Thymus (tissue), 11 donors: ENCODE data around the gene FAM83C. TPM values are rescaled to one million over a fixed set of nuclear protein-coding genes. Genes with fewer than 3 reads are reported as not detected.

Experiments used
- DNase-seq, 9 donors: peaks; one replicate each; pipeline ENCODE4 v3.0.0-alpha.2; 2013; ENCODE audit warnings: low spot score in 9 of 9, low read depth in 6 of 9, missing footprints in 1 of 9
- H3K27ac ChIP-seq, 2 donors: one replicate each; pipeline ENCODE4 v1.5.1; 2013; ENCODE audit warnings: control low read depth in 1 of 2, low read depth in 1 of 2, low read length in 1 of 2, mild to moderate bottlenecking in 1 of 2, moderate library complexity in 1 of 2
- H3K27me3 ChIP-seq, 2 donors: one replicate each; pipeline ENCODE4 v1.5.1; 2013; ENCODE audit warnings: low read length in 1 of 2; ENCODE audit not compliant: control insufficient read depth in 2 of 2, insufficient read depth in 1 of 2
- H3K36me3 ChIP-seq, 2 donors: one replicate each; pipeline ENCODE4 v1.5.1; 2013; ENCODE audit warnings: low read length in 1 of 2, mild to moderate bottlenecking in 1 of 2, moderate library complexity in 1 of 2; ENCODE audit not compliant: control insufficient read depth in 2 of 2, insufficient read depth in 2 of 2
- H3K4me1 ChIP-seq, 2 donors: one replicate each; pipeline ENCODE4 v1.5.1; 2013; ENCODE audit warnings: low read length in 2 of 2; ENCODE audit not compliant: control insufficient read depth in 2 of 2, insufficient read depth in 2 of 2
- H3K4me3 ChIP-seq, 2 donors: one replicate each; pipeline ENCODE4 v1.5.1; 2013; ENCODE audit warnings: low read length in 2 of 2, control low read depth in 1 of 2, mild to moderate bottlenecking in 1 of 2
- H3K9me3 ChIP-seq, 2 donors: one replicate each; pipeline ENCODE4 v1.5.1; 2013; ENCODE audit warnings: low read length in 1 of 2, mild to moderate bottlenecking in 1 of 2; ENCODE audit not compliant: control insufficient read depth in 2 of 2, insufficient read depth in 1 of 2
- WGBS: extraction: QIAGEN DNeasy Blood & Tissue Kit; methylation state at CpG from one replicate; pipeline ENCODE4 v1.1.7; 2013; 5-methylcytosine and 5-hydroxymethylcytosine counted together
- polyA plus RNA-seq: library from polyadenylated mRNA; stranded (reverse); fragments of 200-250 nt; gene quantifications from one replicate; pipeline ENCODE4 v1.2.3, GENCODE V29; 2013
- total RNA-seq: library from RNA; stranded (reverse); fragments of 120-200 nt; gene quantifications from one replicate; pipeline ENCODE4 v1.2.4, GENCODE V29; 2013
- donor health status: healthy.

FAM83C gene
- total and polyA plus RNA-seq, 2 donors: under 0.01 to 0.14 TPM

GRCh38 chr20:35302421-35303335 lies 10.5 kb upstream of the FAM83C start:
- H3K27me3 ChIP-seq: no peaks in the 10 kb centered on the region
- DNase-seq: no peak
- H3K4me3 ChIP-seq: no peak overlapping the region
- 98% methylated on average over 6 of the region's 6 CpGs for WGBS
- H3K4me1 ChIP-seq: peaks cover 0 to 4% of the 10 kb centered on the region in 2 donors
- peaks cover 4 to 18% of the 10 kb centered on the region in 2 donors for H3K36me3 ChIP-seq
- peaks cover 0 to 3% of the 10 kb centered on the region in 2 donors for H3K9me3 ChIP-seq
- no peak overlapping the region for H3K27ac ChIP-seq

DNA sequence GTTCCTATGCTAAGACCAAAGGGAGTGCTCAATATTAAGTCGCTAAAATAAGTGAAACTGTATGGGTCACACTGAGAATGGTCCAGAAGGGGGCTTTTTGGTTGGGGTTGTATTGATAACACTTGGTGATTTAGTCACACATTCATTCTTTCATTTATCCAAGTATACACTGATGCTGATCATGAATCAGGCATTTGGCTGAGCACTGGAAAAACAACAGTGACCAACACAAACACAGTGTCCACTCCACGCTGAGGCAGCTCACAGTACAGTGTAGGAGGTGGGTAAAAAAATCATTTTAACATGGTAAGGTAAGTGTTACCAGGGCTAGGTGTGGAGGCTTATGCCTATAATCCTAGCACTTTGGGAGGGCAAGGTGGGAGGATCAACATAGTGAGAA lies 9.2 kb upstream of the FAM83C start:
- Histone ChIP-seq H3K4me3 (no peak overlapping the region), H3K4me1 (peaks cover 0 to 4% of the 10 kb centered on the region in 2 donors), H3K27me3 (no peaks in the 10 kb centered on the region), H3K27ac (no peak overlapping the region), H3K36me3 (peaks cover 4 to 15% of the 10 kb centered on the region in 2 donors), H3K9me3 (peaks cover 0 to 3% of the 10 kb centered on the region in 2 donors)
- WGBS: 97% methylated on average over 2 of the region's 2 CpGs
- DNase-seq: no peak

DNA sequence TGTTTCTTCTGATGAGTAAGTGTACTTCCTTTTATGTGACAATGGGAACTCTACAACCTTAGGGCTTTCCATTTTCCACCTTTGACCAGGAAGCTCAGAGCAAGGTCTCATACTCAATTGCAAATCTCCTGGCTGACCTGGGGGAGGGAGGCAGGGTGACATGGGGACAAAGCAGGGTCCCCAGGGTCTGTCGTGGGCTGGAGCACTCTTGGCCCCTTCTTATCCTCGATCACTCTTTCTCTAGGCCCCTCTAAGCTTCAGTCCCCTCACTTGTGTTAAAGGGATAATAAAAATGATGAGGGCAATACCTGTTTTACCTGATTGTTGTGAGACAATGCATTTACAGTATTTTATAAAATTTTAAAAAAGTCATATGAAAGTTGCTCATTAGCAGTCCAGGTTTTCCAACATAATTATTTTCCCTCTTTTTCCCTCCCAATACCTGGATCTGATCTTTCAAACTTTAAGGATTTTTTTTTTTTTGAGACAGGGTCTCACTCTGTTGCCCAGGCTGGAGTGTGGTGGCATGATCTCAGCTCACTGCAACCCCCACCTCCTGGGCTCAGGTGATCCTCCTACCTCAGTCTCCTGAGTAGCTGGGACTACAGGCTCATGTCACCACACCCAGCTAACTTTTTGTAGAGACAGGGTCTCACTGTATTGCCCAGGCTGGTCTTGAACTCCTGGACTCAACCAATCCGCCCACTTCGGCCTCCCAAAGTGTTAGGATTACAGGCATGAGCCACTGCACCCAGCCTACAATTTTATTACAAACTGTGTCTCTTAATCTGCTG lies 8.4 kb upstream of the FAM83C start:
- peaks cover 0 to 3% of the 10 kb centered on the region in 2 donors for H3K9me3 ChIP-seq
- peaks cover 0 to 4% of the 10 kb centered on the region in 2 donors for H3K4me1 ChIP-seq
- H3K4me3 ChIP-seq: no peak overlapping the region
- WGBS: 97% methylated on average over 4 of the region's 4 CpGs
- no peak overlapping the region for H3K27ac ChIP-seq
- no peak for DNase-seq
- H3K36me3 ChIP-seq: peaks cover 0 to 8% of the 10 kb centered on the region in 2 donors
- peaks cover 0 to 4% of the 10 kb centered on the region in 2 donors for H3K27me3 ChIP-seq

DNA sequence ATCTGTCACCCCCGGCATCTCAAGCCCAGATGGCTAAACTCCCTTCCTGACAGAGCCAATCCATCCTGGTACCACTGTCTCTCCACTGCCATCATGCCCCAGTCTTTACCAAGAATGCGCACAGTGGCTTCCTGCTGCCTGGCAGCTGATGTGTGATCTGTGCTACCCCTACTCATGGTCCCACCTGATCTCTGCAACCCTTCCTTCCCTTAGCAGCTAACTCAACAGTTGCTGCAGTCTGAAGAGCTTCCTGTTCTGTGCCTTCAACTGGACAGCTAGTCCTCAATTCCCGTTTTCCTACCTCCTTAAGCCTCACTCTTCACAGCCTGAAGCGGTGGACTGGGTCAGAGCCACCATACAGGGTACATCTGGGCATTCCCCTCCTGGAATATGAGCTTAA lies 7.6 kb upstream of the FAM83C start:
- WGBS: 80% methylated on average over 4 of the region's 4 CpGs
- peaks cover 0 to 4% of the 10 kb centered on the region in 2 donors for H3K27me3 ChIP-seq
- peaks cover 0 to 4% of the 10 kb centered on the region in 2 donors for H3K4me1 ChIP-seq
- DNase-seq: no peak
- no peak overlapping the region for H3K4me3 ChIP-seq
- no peak overlapping the region for H3K27ac ChIP-seq
- peaks cover 0 to 3% of the 10 kb centered on the region in 2 donors for H3K9me3 ChIP-seq
- H3K36me3 ChIP-seq: peaks cover 0 to 5% of the 10 kb centered on the region in 2 donors

DNA sequence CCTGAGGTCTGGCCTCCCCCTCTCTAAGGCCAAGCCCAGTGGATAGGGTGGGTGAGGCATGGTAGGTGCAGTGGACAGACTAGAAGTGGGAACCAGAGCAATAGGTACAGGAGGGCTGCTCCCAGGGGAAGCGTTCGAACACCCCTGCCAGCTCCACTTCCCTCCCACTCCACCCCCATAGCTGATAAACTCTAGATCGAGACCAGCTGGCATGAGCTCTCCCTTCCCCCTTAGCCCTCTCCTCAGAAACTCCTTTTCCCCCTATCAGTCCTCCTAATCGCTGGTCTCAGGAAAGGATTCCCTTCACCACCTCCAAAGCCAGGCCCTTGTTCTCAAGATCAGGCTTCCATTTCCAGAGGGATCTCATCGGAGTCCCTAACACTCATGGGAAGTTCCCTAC lies 6.0 kb upstream of the FAM83C start:
- H3K27me3 ChIP-seq: peaks cover 0 to 4% of the 10 kb centered on the region in 2 donors
- H3K9me3 ChIP-seq: no peaks in the 10 kb centered on the region
- peaks cover 0 to under 1% of the 10 kb centered on the region in 2 donors for H3K36me3 ChIP-seq
- no peaks in the 10 kb centered on the region for H3K4me1 ChIP-seq
- H3K27ac ChIP-seq: no peak overlapping the region
- WGBS: 85% methylated on average over 5 of the region's 5 CpGs
- H3K4me3 ChIP-seq: no peak overlapping the region
- no peak for DNase-seq

DNA sequence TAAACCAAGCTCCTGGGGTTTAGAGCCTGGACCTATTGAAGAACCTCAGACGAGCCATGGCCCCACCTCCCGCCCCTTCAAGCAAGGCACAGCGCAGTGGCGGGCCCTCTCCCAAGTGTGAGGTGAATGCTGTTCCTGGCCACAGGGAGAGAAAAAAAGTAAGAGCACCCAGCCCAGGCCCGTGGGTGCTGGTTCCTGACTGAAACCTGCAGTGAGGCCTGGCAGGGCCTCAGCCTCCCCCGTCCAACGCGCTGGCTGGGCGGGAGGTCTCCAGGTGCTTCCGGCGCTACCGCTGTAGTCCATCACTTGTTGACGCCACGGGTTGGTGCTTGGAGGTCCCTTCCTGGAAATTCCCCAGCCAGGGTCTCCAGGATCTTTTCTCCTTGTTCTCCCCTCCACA lies 5.5 kb upstream of the FAM83C start:
- no peak for DNase-seq
- no peaks in the 10 kb centered on the region for H3K9me3 ChIP-seq

DNA sequence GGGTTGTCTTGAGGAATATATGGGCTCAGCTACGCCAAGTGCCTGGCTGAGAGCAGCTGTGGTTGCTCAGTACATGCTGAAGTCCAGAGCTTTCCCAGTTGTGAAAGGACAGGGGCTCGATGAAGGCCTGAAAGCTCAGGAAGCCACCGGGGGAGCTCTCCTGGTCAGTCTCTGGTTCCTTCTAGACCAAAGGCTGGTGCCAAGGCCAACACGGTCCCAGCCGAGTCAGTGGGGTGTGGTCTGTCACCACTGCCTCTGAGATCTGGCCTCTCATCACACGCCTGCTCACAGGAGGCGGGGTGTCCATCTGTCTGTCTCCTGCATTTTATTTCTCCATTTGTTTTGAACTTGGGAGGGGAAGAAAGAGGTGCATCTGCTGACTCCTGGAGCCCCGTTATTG lies 4.9 kb upstream of the FAM83C start:
- no peak overlapping the region for H3K27ac ChIP-seq
- DNase-seq: no peak

More for the DNA sequence above, 5.5 kb upstream of the FAM83C start:
- peaks cover 0 to 4% of the 10 kb centered on the region in 2 donors for H3K27me3 ChIP-seq
- no peaks in the 10 kb centered on the region for H3K36me3 ChIP-seq
- H3K27ac ChIP-seq: no peak overlapping the region
- H3K4me1 ChIP-seq: no peaks in the 10 kb centered on the region
- 94% methylated on average over 14 of the region's 14 CpGs for whole genome bisulfite sequencing
- H3K4me3 ChIP-seq: no peak overlapping the region

DNA sequence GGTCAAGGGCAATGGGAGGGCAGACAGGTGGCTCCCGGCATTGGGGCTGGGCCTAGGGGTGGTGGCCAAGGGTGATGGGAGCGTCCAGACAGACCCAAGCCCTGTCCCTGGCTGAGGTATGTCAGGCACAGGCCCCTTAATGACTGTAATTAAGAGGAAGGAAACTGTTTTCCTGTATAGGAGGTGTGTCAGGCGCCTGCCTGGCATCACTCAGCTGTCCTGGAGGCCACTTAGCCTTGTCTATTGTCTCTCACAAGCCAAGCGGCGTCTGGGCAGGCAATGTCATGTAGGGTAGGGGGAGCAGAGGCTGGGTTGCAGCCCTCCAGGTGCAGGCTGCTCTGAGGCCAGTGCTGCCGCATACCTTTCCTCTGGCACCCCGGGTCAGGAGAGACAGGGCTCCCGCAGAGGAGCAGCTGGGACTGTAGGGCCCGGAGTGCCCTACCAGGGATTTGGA lies 3.9 kb upstream of the FAM83C start:
- H3K4me3 ChIP-seq: no peak overlapping the region
- H3K4me1 ChIP-seq: no peaks in the 10 kb centered on the region
- peaks cover 0 to 6% of the 10 kb centered on the region in 2 donors for H3K27me3 ChIP-seq
- WGBS: 78% methylated on average over 9 of the region's 9 CpGs
- H3K36me3 ChIP-seq: no peaks in the 10 kb centered on the region
- no peak for DNase-seq
- no peaks in the 10 kb centered on the region for H3K9me3 ChIP-seq
- H3K27ac ChIP-seq: no peak overlapping the region

More for the DNA sequence above, 4.9 kb upstream of the FAM83C start:
- Histone ChIP-seq H3K4me1 (no peaks in the 10 kb centered on the region), H3K4me3 (no peak overlapping the region), H3K27me3 (peaks cover 0 to 6% of the 10 kb centered on the region in 2 donors), H3K9me3 (no peaks in the 10 kb centered on the region), H3K36me3 (no peaks in the 10 kb centered on the region)
- WGBS: 88% methylated on average over 8 of the region's 8 CpGs

GRCh38 chr20:35295674-35296073 lies 3.4 kb upstream of the FAM83C start:
- Histone ChIP-seq H3K36me3 (no peaks in the 10 kb centered on the region), H3K27ac (no peak overlapping the region), H3K4me1 (no peaks in the 10 kb centered on the region), H3K4me3 (no peak overlapping the region), H3K27me3 (peaks cover 0 to 6% of the 10 kb centered on the region in 2 donors), H3K9me3 (no peaks in the 10 kb centered on the region)
- WGBS: 97% methylated on average over 8 of the region's 8 CpGs
- DNase-seq: no peak
